ENCODE data around the gene IRF2BP2.

The IRF2BP2 gene

GRCh38 chr1:234556245-234556943, 53.6 kb downstream of the IRF2BP2 start:
- no peak overlapping the region for H3K4me3 ChIP-seq (replicated peaks; ENCODE audit: low read depth, low read length)
- TF ChIP-seq CTCF (IDR thresholded peaks at IDR 0.05; ENCODE audit: low read length, missing control alignments): no peak
- DNase-seq (ENCODE audit: low read depth): no peak

GRCh38 chr1:234555390-234556024, 54.5 kb downstream of the IRF2BP2 start:
- TF ChIP-seq CTCF (IDR thresholded peaks at IDR 0.05; ENCODE audit: low read length, missing control alignments): no peak
- no peak for DNase-seq (ENCODE audit: low read depth)
- no peak overlapping the region for H3K4me3 ChIP-seq (replicated peaks; ENCODE audit: low read depth, low read length)

- DNase-seq (ENCODE audit: low read depth): peak; percentile 15
- H3K4me3 ChIP-seq (replicated peaks; ENCODE audit: low read depth, low read length): no peak overlapping the region
- no peak for TF ChIP-seq CTCF (IDR thresholded peaks at IDR 0.05; ENCODE audit: low read length, missing control alignments)
These were observed 55.2 kb downstream of the IRF2BP2 start for GRCh38 chr1:234554698-234555311.
